ENCODE measurements around the gene ALDH1B1. TPM values are rescaled to one million over a fixed set of nuclear protein-coding genes. Genes with fewer than 3 reads are reported as not detected.

Gene ALDH1B1
- total and polyA plus RNA-seq, 9 of the 15 experiments (the other 6 are each of a cell fraction or from before 2014, with no cell fraction given) = 8.6 to 46.5 (median 30.8) TPM

DNA sequence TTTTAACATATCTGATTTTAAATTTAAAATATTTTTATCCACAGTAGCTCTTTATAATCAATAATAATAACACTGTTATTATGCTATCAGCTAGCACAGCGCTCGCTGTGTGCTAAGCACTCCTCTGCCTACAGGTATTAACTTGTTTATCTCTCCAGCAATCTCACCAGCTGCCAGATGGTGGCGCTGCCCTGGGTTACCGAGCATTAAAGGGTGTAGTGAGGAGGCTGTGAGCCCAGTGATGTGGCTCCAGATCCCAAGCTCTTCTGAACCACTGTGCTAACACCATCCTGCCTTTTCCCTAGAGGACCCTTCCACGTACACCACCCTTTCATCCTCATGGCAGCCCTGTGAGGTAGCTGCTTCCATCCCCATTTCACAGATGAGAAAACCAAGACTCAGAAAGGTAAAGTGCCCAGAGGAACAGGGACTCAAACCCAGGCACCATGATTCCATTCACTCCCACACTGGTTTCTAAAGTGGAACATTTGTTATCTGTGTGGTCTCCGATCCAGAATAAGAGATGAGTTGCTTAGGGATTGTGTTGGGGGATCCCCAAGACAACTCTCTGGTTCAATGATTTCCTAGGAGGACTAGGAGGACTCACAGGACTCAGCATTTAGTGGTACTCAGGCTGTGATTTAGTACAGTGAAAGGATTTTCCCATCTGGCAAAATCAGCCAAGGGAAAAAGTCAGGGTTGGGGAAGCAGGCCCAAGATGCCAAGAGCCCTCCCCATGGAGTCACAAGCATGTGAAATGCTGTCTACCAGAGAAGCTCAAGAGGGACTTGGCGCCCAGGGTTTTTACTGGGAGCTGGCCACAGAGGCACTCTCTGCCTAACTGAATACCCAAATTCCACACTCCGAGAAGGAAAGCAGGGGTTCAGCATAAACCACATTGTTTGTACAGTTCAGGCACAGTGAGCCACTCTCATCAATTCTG, 24.8 kb downstream of the ALDH1B1 start (continued):
- TF ChIP-seq SMARCC2 (IDR thresholded peaks at IDR 0.05; ENCODE audit: low read depth) = no peak
- TF ChIP-seq ETV6 (IDR thresholded peaks at IDR 0.05; ENCODE audit: borderline replicate concordance in 1 of 2, low read depth in 2 of 2, low read length in 1 of 2) = no peak
- TF ChIP-seq ETV6 (CRISPR knock-in tag; IDR thresholded peaks at IDR 0.05; ENCODE audit: borderline replicate concordance) = no peak
- TF ChIP-seq PRPF4 (IDR thresholded peaks at IDR 0.05; ENCODE audit: insufficient read depth, low read depth, low read length, poor library complexity, severe bottlenecking) = no peak
- TF ChIP-seq ZBTB8A (IDR thresholded peaks at IDR 0.05; ENCODE audit: partially characterized antibody) = no peak
- TF ChIP-seq, protein P1, sequence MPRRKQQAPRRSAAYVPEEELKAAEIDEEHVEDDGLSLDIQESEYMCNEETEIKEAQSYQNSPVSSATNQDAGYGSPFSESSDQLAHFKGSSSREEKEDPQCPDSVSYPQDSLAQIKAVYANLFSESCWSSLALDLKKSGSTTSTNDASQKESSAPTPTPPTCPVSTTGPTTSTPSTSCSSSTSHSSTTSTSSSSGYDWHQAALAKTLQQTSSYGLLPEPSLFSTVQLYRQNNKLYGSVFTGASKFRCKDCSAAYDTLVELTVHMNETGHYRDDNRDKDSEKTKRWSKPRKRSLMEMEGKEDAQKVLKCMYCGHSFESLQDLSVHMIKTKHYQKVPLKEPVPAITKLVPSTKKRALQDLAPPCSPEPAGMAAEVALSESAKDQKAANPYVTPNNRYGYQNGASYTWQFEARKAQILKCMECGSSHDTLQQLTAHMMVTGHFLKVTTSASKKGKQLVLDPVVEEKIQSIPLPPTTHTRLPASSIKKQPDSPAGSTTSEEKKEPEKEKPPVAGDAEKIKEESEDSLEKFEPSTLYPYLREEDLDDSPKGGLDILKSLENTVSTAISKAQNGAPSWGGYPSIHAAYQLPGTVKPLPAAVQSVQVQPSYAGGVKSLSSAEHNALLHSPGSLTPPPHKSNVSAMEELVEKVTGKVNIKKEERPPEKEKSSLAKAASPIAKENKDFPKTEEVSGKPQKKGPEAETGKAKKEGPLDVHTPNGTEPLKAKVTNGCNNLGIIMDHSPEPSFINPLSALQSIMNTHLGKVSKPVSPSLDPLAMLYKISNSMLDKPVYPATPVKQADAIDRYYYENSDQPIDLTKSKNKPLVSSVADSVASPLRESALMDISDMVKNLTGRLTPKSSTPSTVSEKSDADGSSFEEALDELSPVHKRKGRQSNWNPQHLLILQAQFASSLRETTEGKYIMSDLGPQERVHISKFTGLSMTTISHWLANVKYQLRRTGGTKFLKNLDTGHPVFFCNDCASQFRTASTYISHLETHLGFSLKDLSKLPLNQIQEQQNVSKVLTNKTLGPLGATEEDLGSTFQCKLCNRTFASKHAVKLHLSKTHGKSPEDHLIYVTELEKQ (CRISPR knock-in tag; IDR thresholded peaks at IDR 0.05) = no peak
- TF ChIP-seq NFIX (CRISPR knock-in tag; IDR thresholded peaks at IDR 0.05; ENCODE audit: low read depth) = no peak
- no peak for TF ChIP-seq HNRNPLL (IDR thresholded peaks at IDR 0.05; ENCODE audit: low read depth, low read length, poor library complexity, severe bottlenecking)
- no peak for TF ChIP-seq ZNF354B (CRISPR knock-in tag; IDR thresholded peaks at IDR 0.05)
- peak; percentile 80 for TF ChIP-seq RBM25 (IDR thresholded peaks at IDR 0.05; ENCODE audit: low read depth, low read length, severe bottlenecking)
- TF ChIP-seq ILF3 (IDR thresholded peaks at IDR 0.05; ENCODE audit: borderline replicate concordance) = no peak
- no peak for TF ChIP-seq SMARCA5 (IDR thresholded peaks at IDR 0.05)
- TF ChIP-seq TFAM (CRISPR knock-in tag; conservative IDR thresholded peaks at IDR 0.05) = no peak
- no peak for TF ChIP-seq GABPB2 (CRISPR knock-in tag; conservative IDR thresholded peaks at IDR 0.05)
- TF ChIP-seq PHF8 (IDR thresholded peaks at IDR 0.05; ENCODE audit: borderline replicate concordance, low read length) = 0 out of 2 replicates have a peak, but pooled peaks have one; percentile 13
- TF ChIP-seq, protein P2, sequence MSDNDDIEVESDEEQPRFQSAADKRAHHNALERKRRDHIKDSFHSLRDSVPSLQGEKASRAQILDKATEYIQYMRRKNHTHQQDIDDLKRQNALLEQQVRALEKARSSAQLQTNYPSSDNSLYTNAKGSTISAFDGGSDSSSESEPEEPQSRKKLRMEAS (CRISPR knock-in tag; IDR thresholded peaks at IDR 0.05) = no peak
- TF ChIP-seq BCOR (IDR thresholded peaks at IDR 0.05) = peak; percentile 61
- no peak for TF ChIP-seq ZBTB17 (CRISPR knock-in tag; IDR thresholded peaks at IDR 0.05)
- no peak for TF ChIP-seq FOS (IDR thresholded peaks at IDR 0.05; ENCODE audit: extremely low read depth, insufficient read length)
- TF ChIP-seq KLF16 (IDR thresholded peaks at IDR 0.05) = 0 out of 2 replicates have a peak, but pooled peaks have one; percentile 17
- TF ChIP-seq, protein P3, sequence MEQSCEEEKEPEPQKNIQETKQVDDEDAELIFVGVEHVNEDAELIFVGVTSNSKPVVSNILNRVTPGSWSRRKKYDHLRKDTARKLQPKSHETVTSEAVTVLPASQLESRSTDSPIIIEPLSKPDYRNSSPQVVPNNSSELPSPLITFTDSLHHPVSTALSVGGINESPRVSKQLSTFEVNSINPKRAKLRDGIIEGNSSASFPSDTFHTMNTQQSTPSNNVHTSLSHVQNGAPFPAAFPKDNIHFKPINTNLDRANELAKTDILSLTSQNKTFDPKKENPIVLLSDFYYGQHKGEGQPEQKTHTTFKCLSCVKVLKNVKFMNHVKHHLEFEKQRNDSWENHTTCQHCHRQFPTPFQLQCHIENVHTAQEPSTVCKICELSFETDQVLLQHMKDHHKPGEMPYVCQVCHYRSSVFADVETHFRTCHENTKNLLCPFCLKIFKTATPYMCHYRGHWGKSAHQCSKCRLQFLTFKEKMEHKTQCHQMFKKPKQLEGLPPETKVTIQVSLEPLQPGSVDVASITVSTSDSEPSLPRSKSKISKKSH (CRISPR knock-in tag; IDR thresholded peaks at IDR 0.05) = no peak
- no peak for TF ChIP-seq HSF4 (CRISPR knock-in tag; IDR thresholded peaks at IDR 0.05; ENCODE audit: borderline replicate concordance)
- TF ChIP-seq ZNF143 (CRISPR knock-in tag; IDR thresholded peaks at IDR 0.05) = no peak
